Left ventricle myocardium superior (tissue), 1 donor: ENCODE measurements around the gene RPS6KA2. TPM values are rescaled to one million over a fixed set of nuclear protein-coding genes. Genes with fewer than 3 reads are reported as not detected.

Experiments used
- ATAC-seq: fragments of 200-7000 bp; cut with Tn5 transposase; one replicate; pipeline ENCODE4 v1.9.1; 2020; ENCODE audit warnings: mild to moderate bottlenecking, moderate library complexity
- DNase-seq: peaks from one replicate; pipeline ENCODE4 v3.0.0-alpha.2; 2020
- intact Hi-C: fragments of 100-400 bp; cut with micrococcal nuclease; formaldehyde crosslinking; loops from one replicate; pipeline ENCODE4 v1.11.0; 2022
- total RNA-seq: library from RNA; stranded (reverse); fragmentation: NEBNext Ultra II Directional; extraction: Animal tissue kit (Norgen Biotek cat#: 25700); gene quantifications from one replicate; pipeline ENCODE4 v1.2.1, GENCODE V29; 2021
- donor health status: DM: no; HTN: yes; CAD: no; lungs with severe emphysema.

Gene RPS6KA2
- total RNA-seq, 1 donor from 2014 or later, result 63.4 TPM

- ATAC-seq (no peak), DNase-seq (no peak)
- intact Hi-C loops, result no loop called here
Observed at GRCh38 chr6:166489301-166490155, 137.5 kb downstream of the RPS6KA2 start.

GRCh38 chr6:166488701-166489100 is 138.3 kb downstream of the RPS6KA2 start:
- intact Hi-C loops, result no loop called here
- ATAC-seq (peak; percentile 57), DNase-seq (no peak)

GRCh38 chr6:166488076-166488685 is 138.9 kb downstream of the RPS6KA2 start:
- DNase-seq, result peak; percentile 71
- intact Hi-C loops, result no loop called here
- ATAC-seq, result peak; percentile 71

GRCh38 chr6:166487148-166487547 is 139.9 kb downstream of the RPS6KA2 start:
- DNase-seq, result no peak
- no peak for ATAC-seq
- intact Hi-C loops, result no loop called here

- ATAC-seq, result no peak
- no peak for DNase-seq
- intact Hi-C loops, result no loop called here
Observed at GRCh38 chr6:166486536-166486880, 140.5 kb downstream of the RPS6KA2 start.

- DNase-seq, result no peak
- ATAC-seq, result no peak
- intact Hi-C loops, result no loop called here
Observed at GRCh38 chr6:166485651-166486535, 141.2 kb downstream of the RPS6KA2 start.

GRCh38 chr6:166484863-166485262 is 142.2 kb downstream of the RPS6KA2 start:
- DNase-seq (no peak), ATAC-seq (no peak)
- intact Hi-C loops, result no loop called here

- ATAC-seq (no peak), DNase-seq (no peak)
- intact Hi-C loops, result no loop called here
Observed at GRCh38 chr6:166483573-166484250, 143.3 kb downstream of the RPS6KA2 start.

GRCh38 chr6:166483026-166483425 is 144.0 kb downstream of the RPS6KA2 start:
- ATAC-seq (no peak), DNase-seq (no peak)
- intact Hi-C loops, result no loop called here

- DNase-seq, result no peak
- intact Hi-C loops, result no loop called here
- ATAC-seq, result no peak
Observed at GRCh38 chr6:166478782-166479592, 148.1 kb downstream of the RPS6KA2 start.

GRCh38 chr6:166477647-166478365 is 149.2 kb downstream of the RPS6KA2 start:
- intact Hi-C loops, result no loop called here
- DNase-seq, result no peak
- ATAC-seq, result no peak

GRCh38 chr6:166476634-166477215 is 150.3 kb downstream of the RPS6KA2 start:
- intact Hi-C loops, result no loop called here
- DNase-seq (no peak), ATAC-seq (no peak)

GRCh38 chr6:166476061-166476591 is 150.9 kb downstream of the RPS6KA2 start:
- DNase-seq, result no peak
- intact Hi-C loops, result no loop called here
- ATAC-seq, result no peak

- intact Hi-C loops, result no loop called here
- ATAC-seq, result no peak
- no peak for DNase-seq
Observed at GRCh38 chr6:166474721-166475565, 152.1 kb downstream of the RPS6KA2 start.

GRCh38 chr6:166473886-166474571 is 153.0 kb downstream of the RPS6KA2 start:
- intact Hi-C loops, result no loop called here
- ATAC-seq, result no peak
- no peak for DNase-seq

GRCh38 chr6:166472636-166473035 is 154.4 kb downstream of the RPS6KA2 start:
- DNase-seq (no peak), ATAC-seq (no peak)
- intact Hi-C loops, result no loop called here
